Measurements from ENCODE around the gene ZNF107.

- TF ChIP-seq USF2 (IDR thresholded peaks at IDR 0.05; ENCODE audit: low read depth, low read length) (no peak), POLR2A (IDR thresholded peaks at IDR 0.05; ENCODE audit: low read depth, low read length) (no peak)
These were observed 10.1 kb upstream of the ZNF107 start for GRCh38 chr7:64655811-64656210.
